DOHH2 (cell line): ENCODE measurements around the gene DHCR24.

Source experiments
- H3F3A ChIP-seq: fragments of 200-600 bp; sonication (generic), shearing (Covaris generic); 2 replicates; pipeline ENCODE4 v1.6.0; 2016; ENCODE audit warnings: antibody characterized with exemption, mild to moderate bottlenecking; ENCODE audit not compliant: control insufficient read depth, insufficient read depth
- H3K27ac ChIP-seq: fragments of 200-600 bp; sonication (generic); 2 replicates; pipeline ENCODE4 v1.5.1; 2014; ENCODE audit warnings: low read depth, mild to moderate bottlenecking, low read length, moderate library complexity
- H3K27me3 ChIP-seq: fragments of 200-600 bp; sonication (generic); 2 replicates; pipeline ENCODE4 v1.6.1; 2014; ENCODE audit warnings: mild to moderate bottlenecking, low read length, mixed read lengths; ENCODE audit not compliant: control insufficient read depth
- H3K36me3 ChIP-seq: fragments of 200-600 bp; sonication (generic); 2 replicates; pipeline ENCODE4 v1.6.1; 2014; ENCODE audit warnings: mild to moderate bottlenecking, low read length, moderate library complexity, mixed read lengths; ENCODE audit not compliant: control insufficient read depth
- H3K4me1 ChIP-seq: fragments of 200-600 bp; sonication (generic); 2 replicates; pipeline ENCODE4 v1.6.1; 2014; ENCODE audit warnings: mild to moderate bottlenecking, low read length, mixed read lengths; ENCODE audit not compliant: control insufficient read depth
- H3K4me2 ChIP-seq: fragments of 200-600 bp; sonication (generic); 2 replicates; pipeline ENCODE4 v1.6.0; 2014; ENCODE audit warnings: mild to moderate bottlenecking, low read length, moderate library complexity
- H3K4me3 ChIP-seq: fragments of 200-600 bp; sonication (generic); 2 replicates; pipeline ENCODE4 v1.5.1; 2014; ENCODE audit warnings: mild to moderate bottlenecking, low read length, mixed read lengths
- H3K79me2 ChIP-seq: fragments of 200-600 bp; sonication (generic); 2 replicates; pipeline ENCODE4 v1.6.1; 2014; ENCODE audit warnings: mild to moderate bottlenecking, low read length, mixed read lengths; ENCODE audit not compliant: control insufficient read depth
- H3K9me2 ChIP-seq: fragments of 200-600 bp; sonication (generic); replicated peaks from 2 replicates; pipeline ENCODE4 v1.6.1; 2014; ENCODE audit warnings: mild to moderate bottlenecking, low read length, mixed read lengths; ENCODE audit not compliant: control insufficient read depth
- H3K9me3 ChIP-seq: fragments of 200-600 bp; sonication (generic); 2 replicates; pipeline ENCODE4 v1.6.1; 2014; ENCODE audit warnings: antibody characterized with exemption, low read length, mixed read lengths; ENCODE audit not compliant: control insufficient read depth, insufficient read depth
- H4K20me1 ChIP-seq: fragments of 200-600 bp; sonication (generic); 2 replicates; pipeline ENCODE4 v1.6.0; 2014; ENCODE audit warnings: low read depth, mild to moderate bottlenecking, antibody characterized with exemption, low read length, moderate library complexity; ENCODE audit not compliant: control insufficient read depth, insufficient read depth
- EZH2phosphoT487 ChIP-seq: fragments of 200-600 bp; sonication (generic); IDR thresholded peaks from 2 replicates; pipeline ENCODE4 v1.6.1; 2017; ENCODE audit warnings: borderline replicate concordance, mild to moderate bottlenecking, antibody characterized with exemption, low read length, moderate library complexity, mixed read lengths
- TF ChIP-seq, protein P1 (sequence below): fragments of 200-600 bp; sonication (generic); IDR thresholded peaks from one replicate; pipeline ENCODE4 v1.5.1; 2014; ENCODE audit warnings: antibody characterized with exemption, mild to moderate bottlenecking, low read depth, low read length; ENCODE audit not compliant: poor library complexity, severe bottlenecking

Gene DHCR24

GRCh38 chr1:54857746-54858561, 29.0 kb downstream of the DHCR24 start:
- Histone ChIP-seq H3K4me1 (peaks cover 3% of the 10 kb centered on the region; the same call in 1 of the 2 replicates), H3K79me2 (no peaks in the 10 kb centered on the region), H3K36me3 (peaks cover 92% of the 10 kb centered on the region), H3K4me3 (no peak overlapping the region), H3K9me3 (no peaks in the 10 kb centered on the region), H4K20me1 (0 out of 2 replicates have a peak, but pooled peaks cover 4% of the 10 kb centered on the region), H3F3A (no peaks in the 10 kb centered on the region), H3K27me3 (no peaks in the 10 kb centered on the region), H3K4me2 (no peak overlapping the region), H3K27ac (no peak overlapping the region), H3K9me2 (no peaks in the 10 kb centered on the region)
- TF ChIP-seq, protein P1, sequence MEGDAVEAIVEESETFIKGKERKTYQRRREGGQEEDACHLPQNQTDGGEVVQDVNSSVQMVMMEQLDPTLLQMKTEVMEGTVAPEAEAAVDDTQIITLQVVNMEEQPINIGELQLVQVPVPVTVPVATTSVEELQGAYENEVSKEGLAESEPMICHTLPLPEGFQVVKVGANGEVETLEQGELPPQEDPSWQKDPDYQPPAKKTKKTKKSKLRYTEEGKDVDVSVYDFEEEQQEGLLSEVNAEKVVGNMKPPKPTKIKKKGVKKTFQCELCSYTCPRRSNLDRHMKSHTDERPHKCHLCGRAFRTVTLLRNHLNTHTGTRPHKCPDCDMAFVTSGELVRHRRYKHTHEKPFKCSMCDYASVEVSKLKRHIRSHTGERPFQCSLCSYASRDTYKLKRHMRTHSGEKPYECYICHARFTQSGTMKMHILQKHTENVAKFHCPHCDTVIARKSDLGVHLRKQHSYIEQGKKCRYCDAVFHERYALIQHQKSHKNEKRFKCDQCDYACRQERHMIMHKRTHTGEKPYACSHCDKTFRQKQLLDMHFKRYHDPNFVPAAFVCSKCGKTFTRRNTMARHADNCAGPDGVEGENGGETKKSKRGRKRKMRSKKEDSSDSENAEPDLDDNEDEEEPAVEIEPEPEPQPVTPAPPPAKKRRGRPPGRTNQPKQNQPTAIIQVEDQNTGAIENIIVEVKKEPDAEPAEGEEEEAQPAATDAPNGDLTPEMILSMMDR = no peak
- no peak for TF ChIP-seq EZH2phosphoT487

GRCh38 chr1:54857141-54857540, 29.9 kb downstream of the DHCR24 start:
- TF ChIP-seq, protein P1 = no peak
- TF ChIP-seq EZH2phosphoT487 = no peak
- H3F3A ChIP-seq = no peaks in the 10 kb centered on the region
- no peak overlapping the region for H3K4me2 ChIP-seq
- H3K79me2 ChIP-seq = no peaks in the 10 kb centered on the region
- H4K20me1 ChIP-seq = 0 out of 2 replicates have a peak, but pooled peaks cover 4% of the 10 kb centered on the region
- H3K4me3 ChIP-seq = no peak overlapping the region
- peaks cover 3% of the 10 kb centered on the region; the same call in 1 of the 2 replicates for H3K4me1 ChIP-seq
- no peaks in the 10 kb centered on the region for H3K9me2 ChIP-seq
- H3K36me3 ChIP-seq = peaks cover 93% of the 10 kb centered on the region
- no peaks in the 10 kb centered on the region for H3K27me3 ChIP-seq
- H3K9me3 ChIP-seq = no peaks in the 10 kb centered on the region
- no peak overlapping the region for H3K27ac ChIP-seq

DNA sequence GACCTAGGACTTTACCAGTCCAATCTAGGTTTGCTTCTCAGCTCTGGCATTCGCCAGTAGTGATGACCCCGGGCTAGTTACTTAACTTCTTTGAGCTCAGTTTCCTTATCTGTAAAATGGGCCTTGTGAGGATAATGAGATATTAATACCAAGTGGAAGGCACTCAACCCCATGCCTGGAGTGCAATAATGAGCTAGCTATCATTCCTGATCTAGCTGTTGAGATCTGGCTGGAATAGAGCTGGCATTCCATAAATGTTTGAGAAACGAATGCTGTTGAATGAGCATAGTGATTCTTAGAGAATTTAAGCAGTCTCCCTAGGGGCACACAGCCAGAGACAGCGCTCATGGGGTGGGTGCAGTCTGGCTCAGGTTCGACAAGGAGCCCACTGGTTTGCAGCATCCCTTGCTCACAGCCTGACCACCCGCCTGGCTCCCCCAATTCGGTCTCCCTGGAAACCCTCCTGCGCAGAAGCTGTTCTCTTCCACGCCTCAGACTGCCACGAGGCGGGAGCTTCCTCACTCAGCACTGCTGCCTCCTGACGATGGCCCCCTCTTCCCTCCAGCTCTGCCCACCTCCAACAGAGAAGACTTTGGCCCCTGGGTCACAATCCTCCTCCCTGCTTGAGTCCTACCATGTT, 32.5 kb downstream of the DHCR24 start:
- TF ChIP-seq EZH2phosphoT487 = no peak
- Histone ChIP-seq H3K4me3 (no peak overlapping the region), H3K79me2 (no peaks in the 10 kb centered on the region), H4K20me1 (0 out of 2 replicates have a peak, but pooled peaks cover 4% of the 10 kb centered on the region), H3K36me3 (peaks cover 95% of the 10 kb centered on the region), H3K9me2 (no peaks in the 10 kb centered on the region), H3K27me3 (no peaks in the 10 kb centered on the region), H3K4me1 (no peaks in the 10 kb centered on the region), H3K9me3 (no peaks in the 10 kb centered on the region), H3F3A (no peaks in the 10 kb centered on the region), H3K27ac (no peak overlapping the region), H3K4me2 (no peak overlapping the region)

GRCh38 chr1:54853793-54854370, 33.1 kb downstream of the DHCR24 start:
- H3F3A ChIP-seq = no peaks in the 10 kb centered on the region

More at GRCh38 chr1:54853793-54854370, 33.1 kb downstream of the DHCR24 start:
- H3K36me3 ChIP-seq = peaks cover 95% of the 10 kb centered on the region
- H3K27me3 ChIP-seq = no peaks in the 10 kb centered on the region
- H3K4me3 ChIP-seq = no peak overlapping the region
- no peak for TF ChIP-seq EZH2phosphoT487
- TF ChIP-seq, protein P1 = no peak
- no peaks in the 10 kb centered on the region for H3K9me3 ChIP-seq
- H3K9me2 ChIP-seq = no peaks in the 10 kb centered on the region
- H4K20me1 ChIP-seq = 0 out of 2 replicates have a peak, but pooled peaks cover 4% of the 10 kb centered on the region
- H3K4me1 ChIP-seq = no peaks in the 10 kb centered on the region
- no peak overlapping the region for H3K27ac ChIP-seq
- H3K79me2 ChIP-seq = no peaks in the 10 kb centered on the region
- H3K4me2 ChIP-seq = no peak overlapping the region
